Subcutaneous adipose tissue (tissue), 4 donors: ENCODE measurements around the gene UBASH3B. TPM values are rescaled to one million over a fixed set of nuclear protein-coding genes. Genes with fewer than 3 reads are reported as not detected.

Source experiments
- CTCF ChIP-seq: fragments of 450-650 bp; IDR thresholded peaks from one replicate; pipeline ENCODE4 v1.5.1; 2016; ENCODE audit warnings: low read depth, mild to moderate bottlenecking, control low read depth, antibody characterized with exemption, moderate library complexity
- total RNA-seq, 4 donors: library from RNA; depleted of rRNA; stranded (reverse); fragments of >200 nt; gene quantifications; one replicate each; pipeline ENCODE4 v1.1.0, GENCODE V29; 2016

The UBASH3B gene
- total RNA-seq, 4 donors from 2014 or later = 2.4 to 15.3 (median 7.1) TPM

- no peak for TF ChIP-seq CTCF
Measured at GRCh38 chr11:122721201-122721963, 65.9 kb downstream of the UBASH3B start.

GRCh38 chr11:122721964-122722266 is 66.4 kb downstream of the UBASH3B start:
- no peak for TF ChIP-seq CTCF

GRCh38 chr11:122723106-122723505 is 67.6 kb downstream of the UBASH3B start:
- TF ChIP-seq CTCF = no peak

GRCh38 chr11:122723576-122723975 is 68.1 kb downstream of the UBASH3B start:
- TF ChIP-seq CTCF = no peak

- no peak for TF ChIP-seq CTCF
Measured at GRCh38 chr11:122724520-122724919, 69.0 kb downstream of the UBASH3B start.

- no peak for TF ChIP-seq CTCF
Measured at GRCh38 chr11:122726028-122726427, 70.5 kb downstream of the UBASH3B start.

- TF ChIP-seq CTCF = no peak
Measured at GRCh38 chr11:122727101-122727929, 71.8 kb downstream of the UBASH3B start.
